IMR-90 (cell line): Measurements from ENCODE around the gene KLHL29. TPM values are rescaled to one million over a fixed set of nuclear protein-coding genes. Genes with fewer than 3 reads are reported as not detected.

Source experiments
- ATAC-seq: fragments of 200-7000 bp; cut with Tn5 transposase; 2 replicates; pipeline ENCODE4 v1.9.1; 2020; ENCODE audit warnings: low read depth, mild to moderate bottlenecking, moderate library complexity
- BruUV-seq: library from RNA; stranded (reverse); fragments of 400-500 nt; replicated peaks from 2 replicates; lab custom pipeline; 2021; lab: Mats Ljungman, UMichigan
- CTCF ChIA-PET: fragments of 300-600 bp; formaldehyde crosslinking; extraction: SDS; loops from one replicate; lab custom pipeline; 2021; ENCODE audit warnings: antibody characterized with exemption; lab: Yijun Ruan, JAX
- POLR2A ChIA-PET: fragments of 300-600 bp; sonication (Branson Sonifier 250); formaldehyde crosslinking; loops from one replicate; lab custom pipeline; 2022; ENCODE audit warnings: antibody characterized with exemption; ENCODE audit not compliant: unreplicated experiment; lab: Charles Lee
- DNase-seq: peaks from one replicate; pipeline ENCODE4 v3.0.0; 2013
- H2AFZ ChIP-seq: replicated peaks from 2 replicates; pipeline ENCODE3; 2013; ENCODE audit warnings: low read length, mild to moderate bottlenecking; ENCODE audit not compliant: poor library complexity
- H2AK5ac ChIP-seq: 2 replicates; pipeline ENCODE4 v1.6.1; 2013; ENCODE audit warnings: low read depth, low read length, inconsistent platforms
- H2AK9ac ChIP-seq: replicated peaks from 2 replicates; pipeline ENCODE3; 2013; ENCODE audit warnings: mild to moderate bottlenecking, low read depth, low read length, moderate library complexity; ENCODE audit not compliant: poor library complexity
- H2BK120ac ChIP-seq: 2 replicates; pipeline ENCODE4 v1.6.1; 2013; ENCODE audit warnings: low read depth, low read length, inconsistent platforms
- H2BK15ac ChIP-seq: 3 replicates; pipeline ENCODE4 v1.6.1; 2013; ENCODE audit warnings: low read depth, low read length, inconsistent platforms
- H2BK20ac ChIP-seq: 2 replicates; pipeline ENCODE4 v1.6.1; 2013; ENCODE audit warnings: low read depth, mild to moderate bottlenecking, inconsistent platforms, low read length, moderate library complexity
- H2BK5ac ChIP-seq: 2 replicates; pipeline ENCODE4 v1.6.1; 2013; ENCODE audit warnings: mild to moderate bottlenecking, low read depth, low read length, inconsistent platforms; ENCODE audit not compliant: poor library complexity, severe bottlenecking
- H3K14ac ChIP-seq: replicated peaks from 2 replicates; pipeline ENCODE4 v1.6.1; 2013; ENCODE audit warnings: low read depth, low read length, inconsistent platforms
- H3K18ac ChIP-seq: 2 replicates; pipeline ENCODE4 v1.6.1; 2013; ENCODE audit warnings: low read depth, low read length, control low read depth
- H3K23ac ChIP-seq: 2 replicates; pipeline ENCODE4 v1.6.1; 2013; ENCODE audit warnings: low read depth, low read length, inconsistent platforms
- H3K27ac ChIP-seq: 2 replicates; pipeline ENCODE4 v1.5.1; 2013; ENCODE audit warnings: mild to moderate bottlenecking, control low read depth, low read length; ENCODE audit not compliant: insufficient read depth
- H3K27me3 ChIP-seq: 2 replicates; pipeline ENCODE4 v1.6.1; 2013; ENCODE audit warnings: low read length; ENCODE audit not compliant: control insufficient read depth, insufficient read depth
- H3K36me3 ChIP-seq: 2 replicates; pipeline ENCODE4 v1.6.1; 2013; ENCODE audit warnings: low read length, mixed read lengths; ENCODE audit not compliant: control insufficient read depth, insufficient read depth
- H3K4ac ChIP-seq: 2 replicates; pipeline ENCODE4 v1.6.1; 2013; ENCODE audit warnings: low read depth, low read length, inconsistent platforms
- H3K4me1 ChIP-seq: 2 replicates; pipeline ENCODE4 v1.6.1; 2013; ENCODE audit warnings: low read length, mixed read lengths; ENCODE audit not compliant: control insufficient read depth, insufficient read depth
- H3K4me2 ChIP-seq: 2 replicates; pipeline ENCODE4 v1.6.1; 2013; ENCODE audit warnings: low read depth, mild to moderate bottlenecking, control low read depth, low read length, moderate library complexity
- H3K4me3 ChIP-seq: 2 replicates; pipeline ENCODE4 v1.5.1; 2013; ENCODE audit warnings: low read depth, mild to moderate bottlenecking, control low read depth, low read length, moderate library complexity; ENCODE audit not compliant: insufficient read depth
- H3K56ac ChIP-seq: 2 replicates; pipeline ENCODE4 v1.6.1; 2013; ENCODE audit warnings: low read length, inconsistent platforms; ENCODE audit not compliant: insufficient read depth; ENCODE audit errors: extremely low read depth
- H3K79me1 ChIP-seq, 2 experiments: 2 replicates each; pipeline ENCODE4 v1.6.1; 2013; ENCODE audit warnings: low read length in 2 of 2, inconsistent platforms in 1 of 2, low read depth in 1 of 2
- H3K9ac ChIP-seq: 2 replicates; pipeline ENCODE4 v1.6.1; 2013; ENCODE audit warnings: low read depth, low read length, control low read depth
- H3K9me1 ChIP-seq: 2 replicates; pipeline ENCODE4 v1.6.1; 2013; ENCODE audit warnings: low read length, inconsistent platforms; ENCODE audit not compliant: insufficient read depth
- H3K9me3 ChIP-seq: 2 replicates; pipeline ENCODE4 v1.6.1; 2013; ENCODE audit warnings: low read length; ENCODE audit not compliant: control insufficient read depth, insufficient read depth
- H4K20me1 ChIP-seq: 2 replicates; pipeline ENCODE4 v1.6.1; 2013; ENCODE audit warnings: low read length, inconsistent platforms; ENCODE audit not compliant: insufficient read depth
- H4K5ac ChIP-seq: 2 replicates; pipeline ENCODE4 v1.6.1; 2013; ENCODE audit warnings: mild to moderate bottlenecking, low read depth, low read length, control low read depth
- H4K8ac ChIP-seq, 2 experiments: 2 replicates each; pipeline ENCODE4 v1.6.1; 2013; ENCODE audit warnings: low read depth in 2 of 2, low read length in 2 of 2, control low read depth in 1 of 2, inconsistent platforms in 1 of 2
- H4K91ac ChIP-seq: 2 replicates; pipeline ENCODE4 v1.6.1; 2013; ENCODE audit warnings: low read depth, low read length, inconsistent platforms; ENCODE audit not compliant: insufficient read depth
- CHD1 ChIP-seq: IDR thresholded peaks from 2 replicates; pipeline ENCODE4 v1.6.1; 2012; ENCODE audit warnings: low read depth, low read length, improper control_type of control experiment
- CTCF ChIP-seq: conservative IDR thresholded peaks from 2 replicates; pipeline ENCODE4 v1.5.1; 2012; ENCODE audit warnings: mild to moderate bottlenecking, low read depth, low read length, improper control_type of control experiment
- ELK1 ChIP-seq: fragments of 150-350 bp; IDR thresholded peaks from 2 replicates; pipeline ENCODE4 v1.6.1; 2016; ENCODE audit warnings: low read depth, mild to moderate bottlenecking, low read length, moderate library complexity, borderline replicate concordance
- MAFK ChIP-seq: IDR thresholded peaks from 2 replicates; pipeline ENCODE4 v1.6.1; 2012; ENCODE audit warnings: low read depth, low read length, improper control_type of control experiment
- MAZ ChIP-seq: IDR thresholded peaks from 2 replicates; pipeline ENCODE4 v1.6.1; 2012; ENCODE audit warnings: low read depth, mild to moderate bottlenecking, low read length, improper control_type of control experiment, moderate library complexity, borderline replicate concordance
- RFX5 ChIP-seq: IDR thresholded peaks from 2 replicates; pipeline ENCODE4 v1.8.0; 2012; ENCODE audit warnings: low read depth, mild to moderate bottlenecking, low read length, moderate library complexity
- WGBS, 2 experiments: methylation state at CpG; one replicate each; pipeline versions ENCODE4 v1.1.5 to v1.1.7; 2013; ENCODE audit warnings: missing lambda C conversion rate in 2 of 2; ENCODE audit not compliant: insufficient read length in 1 of 2; ENCODE audit errors: extremely low coverage in 2 of 2; 5-methylcytosine and 5-hydroxymethylcytosine counted together
- dilution Hi-C: fragments of 300-500 bp; cut with HindIII; formaldehyde crosslinking; loops from one replicate; pipeline ENCODE4 v1.14.3; 2018; ENCODE audit warnings: low sequenced_read_pairs; ENCODE audit not compliant: unreplicated experiment
- in situ Hi-C: fragments of 300-500 bp; cut with MboI; formaldehyde crosslinking; loops from 3 replicates; pipeline ENCODE4 v1.14.3; 2019; ENCODE audit warnings: low sequenced_read_pairs, inconsistent platforms, mixed read lengths
- intact Hi-C: fragments of 100-400 bp; cut with micrococcal nuclease; formaldehyde crosslinking; loops from 2 replicates; pipeline ENCODE4 v1.10.0; 2022
- polyA plus RNA-seq, 3 experiments: library from polyadenylated mRNA; depleted of rRNA; stranded (reverse); fragments of >200 nt; gene quantifications; 2 replicates each; pipeline ENCODE4 v1.2.3, GENCODE V29; 2012; ENCODE audit warnings: low replicate concordance in 1 of 3
- total RNA-seq: library from RNA; depleted of rRNA; stranded (reverse); fragments of >200 nt; gene quantifications from 2 replicates; pipeline ENCODE4 v1.2.3, GENCODE V29; 2012
- TF ChIP-seq, protein P1 (sequence below): fragments of 150-350 bp; IDR thresholded peaks from 2 replicates; pipeline ENCODE4 v1.6.1; 2017; ENCODE audit warnings: mild to moderate bottlenecking, antibody characterized with exemption, low read length, low read depth

The KLHL29 gene
- total and polyA plus RNA-seq, 2 of the 4 experiments (the other 2 are of a cell fraction), result 2.0 to 8.0 TPM

DNA sequence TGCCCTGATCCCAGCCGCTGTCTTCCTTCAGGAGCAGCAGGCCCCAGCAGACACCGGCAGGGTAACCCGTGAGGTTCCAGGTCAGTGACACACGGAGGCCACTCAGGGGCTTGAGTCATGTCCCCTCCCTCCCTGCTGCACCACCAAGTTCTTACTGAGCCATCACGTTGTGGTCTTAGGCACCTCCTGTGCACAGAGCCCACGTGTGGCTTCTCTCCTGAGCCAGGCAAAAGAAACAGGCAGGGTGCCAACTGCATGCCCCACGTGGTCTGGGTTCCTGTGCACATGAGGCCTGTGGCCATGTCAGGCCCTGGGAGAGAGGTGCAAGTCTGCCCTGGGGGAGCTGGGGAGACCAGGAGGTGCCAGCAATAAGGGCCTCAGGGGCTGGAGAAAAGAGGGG, 264.8 kb downstream of the KLHL29 start:
- no peak overlapping the region for H3K9ac ChIP-seq
- peaks cover 11% of the 10 kb centered on the region; the same call in 1 of the 2 replicates for H3K36me3 ChIP-seq
- H3K18ac ChIP-seq, result no peak overlapping the region
- no peak overlapping the region for H2BK120ac ChIP-seq
- 90% methylated on average over 4 of the region's 7 CpGs; no CpG with 5 or more reads in 1 of the 2 experiments for WGBS, 2 experiments
- H2AK9ac ChIP-seq, result peak overlapping the region; percentile 15
- H3K9me1 ChIP-seq, result peaks cover 15% of the 10 kb centered on the region
- no peak overlapping the region for H3K56ac ChIP-seq
- in situ Hi-C loops, result no loop called here
- ChIA-PET POLR2A (no interaction called here), CTCF (no interaction called here)
- no peak overlapping the region for H2BK5ac ChIP-seq
- H3K23ac ChIP-seq, result no peak overlapping the region
- H2BK15ac ChIP-seq, result no peak overlapping the region
- H3K14ac ChIP-seq, result no peak overlapping the region
- peak; percentile 34 for DNase-seq
- H4K8ac ChIP-seq, result no peak overlapping the region
- peak overlapping the region; percentile 25 for H2AFZ ChIP-seq
- BruUV-seq, result no TSS peak
- H3K4ac ChIP-seq, result no peak overlapping the region
- no peak overlapping the region for H2AK5ac ChIP-seq
- TF ChIP-seq RFX5, result no peak
- TF ChIP-seq ELK1, result no peak
- TF ChIP-seq, protein P1, sequence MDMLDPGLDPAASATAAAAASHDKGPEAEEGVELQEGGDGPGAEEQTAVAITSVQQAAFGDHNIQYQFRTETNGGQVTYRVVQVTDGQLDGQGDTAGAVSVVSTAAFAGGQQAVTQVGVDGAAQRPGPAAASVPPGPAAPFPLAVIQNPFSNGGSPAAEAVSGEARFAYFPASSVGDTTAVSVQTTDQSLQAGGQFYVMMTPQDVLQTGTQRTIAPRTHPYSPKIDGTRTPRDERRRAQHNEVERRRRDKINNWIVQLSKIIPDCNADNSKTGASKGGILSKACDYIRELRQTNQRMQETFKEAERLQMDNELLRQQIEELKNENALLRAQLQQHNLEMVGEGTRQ, result peak; percentile 52; the same call in 1 of the 2 replicates
- TF ChIP-seq MAZ, result no peak
- no peak for TF ChIP-seq CHD1
- no peak for TF ChIP-seq MAFK
- TF ChIP-seq CTCF, result no peak
- peaks cover 6% of the 10 kb centered on the region; the same call in 1 of the 2 replicates for H4K20me1 ChIP-seq
- H3K27me3 ChIP-seq, result no peaks in the 10 kb centered on the region
- H3K9me3 ChIP-seq, result no peaks in the 10 kb centered on the region
- no peak for ATAC-seq
- no peak overlapping the region for H3K4me2 ChIP-seq
- H3K4me1 ChIP-seq, result peaks cover 9% of the 10 kb centered on the region
- H2BK20ac ChIP-seq, result no peak overlapping the region
- H4K91ac ChIP-seq, result no peak overlapping the region
- H3K4me3 ChIP-seq, result no peak overlapping the region
- dilution Hi-C loops, result no loop called here
- intact Hi-C loops, result no loop called here
- H4K5ac ChIP-seq, result no peak overlapping the region
- no peaks in the 10 kb centered on the region for H3K79me1 ChIP-seq
- H3K27ac ChIP-seq, result no peak overlapping the region
